Gastroesophageal sphincter (tissue), 4 donors: ENCODE results near the gene ZNF280B. TPM values are rescaled to one million over a fixed set of nuclear protein-coding genes. Genes with fewer than 3 reads are reported as not detected.

ENCODE experiments used
- ATAC-seq: fragments of 150-250 bp; one replicate; pipeline ENCODE4 v1.9.1; 2016; ENCODE audit warnings: mild to moderate bottlenecking, moderate library complexity
- H3K27ac ChIP-seq, 4 donors: fragments of 200-600 bp; sonication (generic) in 3 of 4; 1 replicate in 3 of 4; 2 replicates in 1 of 4; pipeline ENCODE4 v1.5.1; 2016 to 2019
- H3K27me3 ChIP-seq: fragments of 200-600 bp; sonication (generic); one replicate; pipeline ENCODE4 v1.5.1; 2019
- H3K36me3 ChIP-seq, 2 donors: fragments of 200-600 bp; sonication (generic); one replicate each; pipeline ENCODE4 v1.5.1; 2019; ENCODE audit warnings: control low read depth in 1 of 2
- H3K4me1 ChIP-seq, 3 donors: fragments of 200-600 bp; sonication (generic); 1 replicate in 2 of 3; 2 replicates in 1 of 3; pipeline ENCODE4 v1.5.1; 2016 to 2019; ENCODE audit warnings: control low read depth in 2 of 3
- H3K4me3 ChIP-seq, 2 donors: fragments of 200-600 bp; sonication (generic); one replicate each; pipeline ENCODE4 v1.5.1; 2019; ENCODE audit warnings: mild to moderate bottlenecking in 1 of 2, moderate library complexity in 1 of 2
- H3K9me3 ChIP-seq, 3 donors: fragments of 200-600 bp; sonication (generic); one replicate each; pipeline ENCODE4 v1.5.1; 2017 to 2019; ENCODE audit warnings: control low read depth in 2 of 3
- EP300 ChIP-seq: sonication (generic); formaldehyde crosslinking; IDR thresholded peaks from one replicate; pipeline ENCODE4 v1.6.1; 2017; ENCODE audit warnings: antibody characterized with exemption, mild to moderate bottlenecking
- POLR2A ChIP-seq, 2 donors: fragments of 450-650 bp; IDR thresholded peaks; one replicate each; pipeline ENCODE4 v1.6.1; 2017; ENCODE audit warnings: antibody characterized with exemption in 2 of 2, mild to moderate bottlenecking in 2 of 2, moderate library complexity in 1 of 2
- POLR2AphosphoS5 ChIP-seq: sonication (generic); formaldehyde crosslinking; IDR thresholded peaks from one replicate; pipeline ENCODE4 v1.6.1; 2017; ENCODE audit warnings: antibody characterized with exemption
- WGBS, 2 donors: methylation state at CpG; one replicate each; pipeline ENCODE4 v1.1.5; 2018; ENCODE audit warnings: low coverage in 1 of 2; 5-methylcytosine and 5-hydroxymethylcytosine counted together
- total RNA-seq, 4 donors: library from RNA; depleted of rRNA; stranded (reverse); fragments of >200 nt; gene quantifications; one replicate each; pipeline ENCODE4 v1.1.0, GENCODE V29; 2016
- TF ChIP-seq, protein P1 (sequence below), 4 experiments: fragments of 200-600 bp in 2 of 4; fragments of 450-650 bp in 2 of 4; sonication (generic) in 1 of 4; IDR thresholded peaks; one replicate each; pipeline ENCODE4 v1.5.1; 2017 to 2019; ENCODE audit warnings: antibody characterized with exemption in 4 of 4, mild to moderate bottlenecking in 2 of 4, moderate library complexity in 2 of 4

The ZNF280B gene
- total RNA-seq, 4 donors from 2014 or later, result 0.16 to 1.1 (median 0.44) TPM

DNA sequence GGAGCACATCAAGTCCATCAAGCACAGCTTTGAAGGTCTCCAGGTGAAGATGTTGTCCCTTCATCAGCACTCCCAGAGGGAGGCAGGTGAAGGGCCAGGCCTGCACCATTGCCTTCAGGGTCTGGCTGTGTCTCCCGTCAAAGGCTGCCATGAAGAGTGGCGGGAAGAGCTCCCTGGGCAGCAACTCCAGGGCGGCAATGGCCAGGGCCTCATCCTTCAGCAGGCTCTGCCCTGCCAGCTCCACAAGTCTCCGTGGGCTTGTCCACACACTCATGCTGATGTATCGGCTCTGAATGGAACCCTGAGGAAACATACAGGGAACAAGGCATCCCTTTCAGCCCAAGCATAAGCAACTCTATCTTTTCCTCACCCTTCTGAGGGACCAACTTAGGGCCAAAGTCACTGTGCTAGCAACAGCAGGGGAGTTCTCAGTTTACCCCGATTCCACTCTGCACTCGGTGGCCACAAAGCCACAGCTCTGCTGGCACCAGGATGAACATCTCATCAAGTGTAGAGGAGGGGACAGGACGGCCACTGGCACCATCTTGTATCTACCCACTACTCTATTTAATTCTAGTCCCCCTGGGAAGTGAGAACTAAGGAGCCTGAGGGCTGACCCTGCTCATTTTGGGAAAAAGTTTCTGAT is 42.4 kb upstream of the ZNF280B start:
- 73 to 83% methylated on average over 1 to 4 of the region's 8 CpGs for WGBS, 2 donors
- Histone ChIP-seq H3K4me3 (no peak overlapping the region), H3K4me1 (no peaks in the 10 kb centered on the region), H3K27ac (no peak overlapping the region), H3K36me3 (no peaks in the 10 kb centered on the region), H3K27me3 (peaks cover 9% of the 10 kb centered on the region), H3K9me3 (no peaks in the 10 kb centered on the region)
- TF ChIP-seq, protein P1, sequence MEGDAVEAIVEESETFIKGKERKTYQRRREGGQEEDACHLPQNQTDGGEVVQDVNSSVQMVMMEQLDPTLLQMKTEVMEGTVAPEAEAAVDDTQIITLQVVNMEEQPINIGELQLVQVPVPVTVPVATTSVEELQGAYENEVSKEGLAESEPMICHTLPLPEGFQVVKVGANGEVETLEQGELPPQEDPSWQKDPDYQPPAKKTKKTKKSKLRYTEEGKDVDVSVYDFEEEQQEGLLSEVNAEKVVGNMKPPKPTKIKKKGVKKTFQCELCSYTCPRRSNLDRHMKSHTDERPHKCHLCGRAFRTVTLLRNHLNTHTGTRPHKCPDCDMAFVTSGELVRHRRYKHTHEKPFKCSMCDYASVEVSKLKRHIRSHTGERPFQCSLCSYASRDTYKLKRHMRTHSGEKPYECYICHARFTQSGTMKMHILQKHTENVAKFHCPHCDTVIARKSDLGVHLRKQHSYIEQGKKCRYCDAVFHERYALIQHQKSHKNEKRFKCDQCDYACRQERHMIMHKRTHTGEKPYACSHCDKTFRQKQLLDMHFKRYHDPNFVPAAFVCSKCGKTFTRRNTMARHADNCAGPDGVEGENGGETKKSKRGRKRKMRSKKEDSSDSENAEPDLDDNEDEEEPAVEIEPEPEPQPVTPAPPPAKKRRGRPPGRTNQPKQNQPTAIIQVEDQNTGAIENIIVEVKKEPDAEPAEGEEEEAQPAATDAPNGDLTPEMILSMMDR (IDR thresholded peaks at IDR 0.05), result no peak
- TF ChIP-seq POLR2AphosphoS5, result no peak
- TF ChIP-seq EP300, result no peak
- no peak for TF ChIP-seq POLR2A (IDR thresholded peaks at IDR 0.05)
- no peak for ATAC-seq

DNA sequence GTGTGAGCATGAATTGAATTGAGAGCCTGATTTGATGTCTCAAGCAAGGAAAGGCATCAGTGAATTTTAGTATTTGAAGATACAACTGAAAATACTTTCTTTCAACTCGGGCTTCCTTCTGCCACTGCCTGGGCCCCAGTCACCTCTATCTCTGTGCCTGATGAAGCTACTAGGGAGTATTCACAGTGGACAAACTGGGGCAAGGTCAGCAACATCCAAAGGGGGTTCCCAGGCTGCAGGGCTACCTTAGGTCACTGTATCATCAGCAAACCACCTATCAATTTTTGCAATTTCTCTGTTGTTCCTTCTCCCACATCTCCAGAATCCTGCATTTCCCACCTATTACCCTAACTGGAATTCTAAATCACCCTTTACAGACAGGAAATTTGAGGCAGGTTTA is 40.4 kb upstream of the ZNF280B start:
- TF ChIP-seq, protein P1 (IDR thresholded peaks at IDR 0.05), result no peak
- TF ChIP-seq POLR2AphosphoS5 (no peak), POLR2A (IDR thresholded peaks at IDR 0.05) (no peak), EP300 (no peak)
- no peak overlapping the region for H3K4me3 ChIP-seq
- no peak overlapping the region for H3K27ac ChIP-seq
- H3K27me3 ChIP-seq, result peaks cover 19% of the 10 kb centered on the region
- WGBS, 2 donors, result 20 to 71% methylated on average over 1 of the region's 1 CpG
- H3K4me1 ChIP-seq, result no peaks in the 10 kb centered on the region
- H3K9me3 ChIP-seq, result no peaks in the 10 kb centered on the region
- no peaks in the 10 kb centered on the region for H3K36me3 ChIP-seq
- no peak for ATAC-seq

DNA sequence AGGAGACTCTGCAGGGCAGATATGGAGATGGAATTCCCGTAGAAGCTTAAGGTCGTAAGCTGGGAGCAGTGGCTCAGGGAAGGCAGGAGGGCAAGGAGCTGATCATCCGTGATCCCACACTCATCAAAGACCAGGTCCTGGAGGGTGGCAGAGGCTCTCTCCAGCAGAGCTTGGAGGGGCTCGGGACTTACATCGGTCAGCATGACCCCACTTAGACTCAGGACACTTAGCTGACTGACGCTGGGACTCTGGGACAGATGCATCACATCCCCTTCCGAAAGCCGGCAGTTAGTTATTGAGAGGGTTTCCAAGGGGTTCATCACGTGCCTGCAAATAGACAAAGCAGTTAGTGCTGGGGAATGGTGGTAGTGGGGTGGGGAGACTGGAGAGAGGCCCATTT is 39.8 kb upstream of the ZNF280B start:
- Histone ChIP-seq H3K27me3 (peaks cover 25% of the 10 kb centered on the region), H3K27ac (no peak overlapping the region), H3K36me3 (no peaks in the 10 kb centered on the region), H3K4me3 (no peak overlapping the region), H3K9me3 (no peaks in the 10 kb centered on the region), H3K4me1 (no peaks in the 10 kb centered on the region)
- ATAC-seq, result no peak
- 26% methylated on average over 3 of the region's 9 CpGs; no CpG with 5 or more reads in 1 of the 2 donors for WGBS, 2 donors
- TF ChIP-seq POLR2AphosphoS5 (no peak), POLR2A (IDR thresholded peaks at IDR 0.05) (no peak), EP300 (no peak)
- TF ChIP-seq, protein P1 (IDR thresholded peaks at IDR 0.05), result no peak

DNA sequence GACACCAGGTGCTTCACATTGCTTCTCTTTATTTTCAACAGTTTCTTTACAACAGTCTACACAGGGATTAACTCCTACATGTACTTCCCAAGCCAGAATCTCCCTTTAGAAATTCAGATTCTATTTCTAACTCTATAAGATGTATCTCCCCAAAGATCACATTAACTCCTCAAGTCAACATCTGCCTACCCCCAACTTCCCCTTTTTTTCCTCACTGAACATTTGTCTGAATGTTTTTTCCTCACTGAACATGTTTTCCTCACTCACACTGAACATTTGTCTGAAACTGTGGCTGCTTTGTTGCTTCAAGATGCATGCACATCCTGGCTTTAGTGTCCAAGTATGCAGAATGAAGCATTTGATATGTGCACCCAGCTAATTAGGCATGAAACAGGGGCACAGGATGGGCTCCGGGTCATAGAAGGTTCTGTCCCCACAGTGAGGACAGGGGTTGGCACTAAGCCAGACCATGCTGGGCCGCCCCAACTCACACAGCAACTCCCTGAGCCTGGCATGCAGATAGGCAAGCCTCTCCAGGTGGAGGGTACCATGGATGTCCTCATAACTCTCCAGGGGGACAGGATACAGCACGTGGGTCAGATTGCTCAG is 39.3 kb upstream of the ZNF280B start:
- 65% methylated on average over 2 of the region's 3 CpGs; no CpG with 5 or more reads in 1 of the 2 donors for WGBS, 2 donors
- TF ChIP-seq EP300, result no peak
- no peak for TF ChIP-seq POLR2AphosphoS5
- TF ChIP-seq, protein P1 (IDR thresholded peaks at IDR 0.05), result no peak
- no peak for TF ChIP-seq POLR2A (IDR thresholded peaks at IDR 0.05)

DNA sequence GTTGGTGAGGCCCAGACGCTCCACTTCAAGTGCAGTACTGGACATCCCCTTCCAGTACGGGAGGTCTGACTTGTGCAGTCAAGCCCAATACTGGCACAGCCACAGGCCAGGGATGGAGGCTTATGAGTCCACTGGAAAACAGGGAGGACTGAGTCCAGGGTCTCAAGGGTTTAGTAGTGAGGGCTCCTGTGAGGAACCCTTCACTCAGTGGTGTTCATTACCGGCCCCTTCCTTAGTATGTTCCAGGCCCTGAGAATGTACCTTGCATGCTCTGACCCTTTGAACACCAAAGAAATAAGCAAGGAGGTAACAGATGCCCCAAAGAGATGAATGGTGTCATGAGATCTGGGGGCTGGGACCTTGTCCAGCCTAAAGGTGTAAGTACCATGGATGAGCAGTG is 38.7 kb upstream of the ZNF280B start:
- TF ChIP-seq POLR2A (IDR thresholded peaks at IDR 0.05) (no peak), POLR2AphosphoS5 (no peak)
- Histone ChIP-seq H3K4me1 (no peaks in the 10 kb centered on the region), H3K9me3 (no peaks in the 10 kb centered on the region), H3K27ac (no peak overlapping the region), H3K4me3 (no peak overlapping the region), H3K27me3 (peaks cover 33% of the 10 kb centered on the region), H3K36me3 (no peaks in the 10 kb centered on the region)
- no peak for ATAC-seq
- 59 to 79% methylated on average over 2 to 3 of the region's 3 CpGs for WGBS, 2 donors

More for the DNA sequence above, 39.3 kb upstream of the ZNF280B start:
- Histone ChIP-seq H3K36me3 (no peaks in the 10 kb centered on the region), H3K9me3 (no peaks in the 10 kb centered on the region), H3K4me3 (no peak overlapping the region), H3K27me3 (peaks cover 28% of the 10 kb centered on the region), H3K4me1 (no peaks in the 10 kb centered on the region), H3K27ac (no peak overlapping the region)
- ATAC-seq, result no peak
